Measurements from ENCODE around the gene MYO1G.
A peak's percentile ranks its signal among the peaks of the same experiment; 100 is the strongest.

Gene MYO1G

GRCh38 chr7:44981035-44981706, 2.4 kb upstream of the MYO1G start:
- in situ Hi-C loops (cut with MboI; ENCODE audit: low pct_unique_long_range_greater_than_20kb, low sequenced_read_pairs, unreplicated experiment), result no loop called here
- no peak for DNase-seq (ENCODE audit: low spot score)
- no peak for TF ChIP-seq CTCF (IDR thresholded peaks at IDR 0.05; ENCODE audit: extremely low read depth, insufficient read depth, missing control alignments)

GRCh38 chr7:44980393-44981034, 1.7 kb upstream of the MYO1G start:
- peak; percentile 69 for DNase-seq (ENCODE audit: low spot score)
- TF ChIP-seq CTCF (IDR thresholded peaks at IDR 0.05; ENCODE audit: extremely low read depth, insufficient read depth, missing control alignments), result no peak
- in situ Hi-C loops (cut with MboI; ENCODE audit: low pct_unique_long_range_greater_than_20kb, low sequenced_read_pairs, unreplicated experiment), result no loop called here

GRCh38 chr7:44979481-44980392, 922 bp upstream of the MYO1G start:
- in situ Hi-C loops (cut with MboI; ENCODE audit: low pct_unique_long_range_greater_than_20kb, low sequenced_read_pairs, unreplicated experiment), result no loop called here
- peak; percentile 43 for TF ChIP-seq CTCF (IDR thresholded peaks at IDR 0.05; ENCODE audit: extremely low read depth, insufficient read depth, missing control alignments)
- DNase-seq (ENCODE audit: low spot score), result no peak

- in situ Hi-C loops (cut with MboI; ENCODE audit: low pct_unique_long_range_greater_than_20kb, low sequenced_read_pairs, unreplicated experiment), result no loop called here
- no peak for TF ChIP-seq CTCF (IDR thresholded peaks at IDR 0.05; ENCODE audit: extremely low read depth, insufficient read depth, missing control alignments)
- no peak for DNase-seq (ENCODE audit: low spot score)
These were observed 868 bp downstream of the MYO1G start for GRCh38 chr7:44977959-44978335.

GRCh38 chr7:44977304-44977958, 1.4 kb downstream of the MYO1G start:
- DNase-seq (ENCODE audit: low spot score), result peak; percentile 63
- no peak for TF ChIP-seq CTCF (IDR thresholded peaks at IDR 0.05; ENCODE audit: extremely low read depth, insufficient read depth, missing control alignments)
- in situ Hi-C loops (cut with MboI; ENCODE audit: low pct_unique_long_range_greater_than_20kb, low sequenced_read_pairs, unreplicated experiment), result no loop called here

GRCh38 chr7:44976746-44977196, 2.0 kb downstream of the MYO1G start:
- no peak for DNase-seq (ENCODE audit: low spot score)
- in situ Hi-C loops (cut with MboI; ENCODE audit: low pct_unique_long_range_greater_than_20kb, low sequenced_read_pairs, unreplicated experiment), result no loop called here
- no peak for TF ChIP-seq CTCF (IDR thresholded peaks at IDR 0.05; ENCODE audit: extremely low read depth, insufficient read depth, missing control alignments)
